Upper lobe of left lung (tissue), 6 donors: ENCODE data around the gene SLC27A4. TPM values are rescaled to one million over a fixed set of nuclear protein-coding genes. Genes with fewer than 3 reads are reported as not detected.
A peak's percentile ranks its signal among the peaks of the same experiment; 100 is the strongest.
"Not testable (repeated sequence)": the region's sequence is repeated elsewhere in the genome, so short reads cannot be mapped to it uniquely, and the experiment has no call there.

Experiments used
- ATAC-seq, 2 donors: fragments of 200-7000 bp; cut with Tn5 transposase; one replicate each; pipeline ENCODE4 v1.9.1; 2022; ENCODE audit warnings: mild to moderate bottlenecking in 2 of 2, moderate library complexity in 2 of 2; ENCODE audit not compliant: low FRiP score in 2 of 2
- DNase-seq, 2 donors: peaks; one replicate each; pipeline ENCODE4 v3.0.0-alpha.2; 2019 to 2020
- H3K27ac ChIP-seq, 4 donors: fragments of 200-600 bp; sonication (generic); one replicate each; pipeline ENCODE4 v1.5.1; 2016 to 2019
- H3K27me3 ChIP-seq, 4 donors: fragments of 200-600 bp; sonication (generic); one replicate each; pipeline ENCODE4 v1.5.1; 2017 to 2019
- H3K36me3 ChIP-seq, 4 donors: fragments of 200-600 bp; sonication (generic); one replicate each; pipeline ENCODE4 v1.5.1; 2016 to 2019
- H3K4me1 ChIP-seq, 4 donors: fragments of 200-600 bp; sonication (generic); one replicate each; pipeline ENCODE4 v1.5.1; 2018 to 2019
- H3K4me3 ChIP-seq, 4 donors: fragments of 200-600 bp; sonication (generic); one replicate each; pipeline ENCODE4 v1.5.1; 2017 to 2019; ENCODE audit warnings: mild to moderate bottlenecking in 2 of 4, moderate library complexity in 1 of 4
- H3K9me3 ChIP-seq, 4 donors: fragments of 200-600 bp; sonication (generic); one replicate each; pipeline ENCODE4 v1.5.1; 2018 to 2019
- EP300 ChIP-seq, 4 donors: sonication (generic); formaldehyde crosslinking; IDR thresholded peaks; one replicate each; pipeline ENCODE4 v1.5.1; 2017; ENCODE audit warnings: antibody characterized with exemption in 4 of 4, control low read depth in 2 of 4
- POLR2A ChIP-seq, 4 donors: fragments of 450-650 bp; IDR thresholded peaks; one replicate each; pipeline ENCODE4 v1.5.1; 2016 to 2017; ENCODE audit warnings: antibody characterized with exemption in 4 of 4, mild to moderate bottlenecking in 2 of 4
- POLR2AphosphoS5 ChIP-seq, 2 donors: sonication (generic); formaldehyde crosslinking; IDR thresholded peaks; one replicate each; pipeline ENCODE4 v1.5.1; 2017; ENCODE audit warnings: antibody characterized with exemption in 2 of 2
- WGBS, 2 donors: methylation state at CpG; one replicate each; pipeline ENCODE4 v1.1.5; 2017 to 2018; 5-methylcytosine and 5-hydroxymethylcytosine counted together
- total RNA-seq, 6 donors: library from RNA; depleted of rRNA in 4 of 6; stranded (reverse); fragments of >200 nt in 4 of 6; gene quantifications; one replicate each; pipeline versions ENCODE4 v1.1.0 to v1.2.1, GENCODE V29; 2016 to 2021
- TF ChIP-seq, protein P1 (sequence below), 6 experiments: fragments of 450-650 bp in 4 of 6; fragments of 200-600 bp in 2 of 6; sonication (generic) in 2 of 6; IDR thresholded peaks; one replicate each; pipeline ENCODE4 v1.5.1; 2016 to 2019; ENCODE audit warnings: antibody characterized with exemption in 6 of 6
- donor health status: DM: no; HTN: no; CAD: no; lungs with moderate emphysema.
- donor health status: DM: no; HTN: yes; CAD: no; lungs with severe emphysema.

SLC27A4 gene
- total RNA-seq, 6 donors from 2014 or later: 17.8 to 30.1 (median 19.5) TPM

DNA sequence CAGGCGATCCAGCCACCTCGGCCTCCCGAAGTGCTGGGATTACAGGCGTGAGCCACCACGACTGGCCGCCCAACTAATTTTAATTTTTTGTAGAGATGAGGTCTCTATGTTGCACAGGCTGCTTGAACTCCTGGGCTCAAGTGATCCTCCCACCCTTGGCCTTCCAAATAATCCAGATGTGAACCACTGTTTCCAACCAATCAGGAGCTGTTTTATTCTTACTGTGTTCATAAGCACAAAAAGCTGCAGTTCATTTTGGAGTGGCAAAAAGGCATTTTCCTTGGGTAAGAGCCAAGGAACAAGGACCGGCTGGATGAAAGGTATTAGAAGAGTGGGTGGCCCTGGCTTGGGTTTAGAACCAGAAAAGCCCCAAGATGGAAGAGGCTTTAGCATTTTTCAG lies 5.2 kb upstream of the SLC27A4 start:
- Histone ChIP-seq H3K27ac (no peak overlapping the region), H3K27me3 (no peaks in the 10 kb centered on the region), H3K9me3 (no peaks in the 10 kb centered on the region), H3K4me3 (no peak overlapping the region), H3K36me3 (peaks cover 0 to 27% (median 15%) of the 10 kb centered on the region in 4 donors), H3K4me1 (peaks cover 0 to 6% (median 3%) of the 10 kb centered on the region in 4 donors)
- 80 to 85% methylated on average over 7 of the region's 7 CpGs for WGBS, 2 donors
- DNase-seq (no peak), ATAC-seq (no peak)
- TF ChIP-seq POLR2A (IDR thresholded peaks at IDR 0.05) (no peak), EP300 (IDR thresholded peaks at IDR 0.05) (no peak), POLR2AphosphoS5 (IDR thresholded peaks at IDR 0.05) (no peak)
- TF ChIP-seq, protein P1, sequence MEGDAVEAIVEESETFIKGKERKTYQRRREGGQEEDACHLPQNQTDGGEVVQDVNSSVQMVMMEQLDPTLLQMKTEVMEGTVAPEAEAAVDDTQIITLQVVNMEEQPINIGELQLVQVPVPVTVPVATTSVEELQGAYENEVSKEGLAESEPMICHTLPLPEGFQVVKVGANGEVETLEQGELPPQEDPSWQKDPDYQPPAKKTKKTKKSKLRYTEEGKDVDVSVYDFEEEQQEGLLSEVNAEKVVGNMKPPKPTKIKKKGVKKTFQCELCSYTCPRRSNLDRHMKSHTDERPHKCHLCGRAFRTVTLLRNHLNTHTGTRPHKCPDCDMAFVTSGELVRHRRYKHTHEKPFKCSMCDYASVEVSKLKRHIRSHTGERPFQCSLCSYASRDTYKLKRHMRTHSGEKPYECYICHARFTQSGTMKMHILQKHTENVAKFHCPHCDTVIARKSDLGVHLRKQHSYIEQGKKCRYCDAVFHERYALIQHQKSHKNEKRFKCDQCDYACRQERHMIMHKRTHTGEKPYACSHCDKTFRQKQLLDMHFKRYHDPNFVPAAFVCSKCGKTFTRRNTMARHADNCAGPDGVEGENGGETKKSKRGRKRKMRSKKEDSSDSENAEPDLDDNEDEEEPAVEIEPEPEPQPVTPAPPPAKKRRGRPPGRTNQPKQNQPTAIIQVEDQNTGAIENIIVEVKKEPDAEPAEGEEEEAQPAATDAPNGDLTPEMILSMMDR (IDR thresholded peaks at IDR 0.05): no peak

DNA sequence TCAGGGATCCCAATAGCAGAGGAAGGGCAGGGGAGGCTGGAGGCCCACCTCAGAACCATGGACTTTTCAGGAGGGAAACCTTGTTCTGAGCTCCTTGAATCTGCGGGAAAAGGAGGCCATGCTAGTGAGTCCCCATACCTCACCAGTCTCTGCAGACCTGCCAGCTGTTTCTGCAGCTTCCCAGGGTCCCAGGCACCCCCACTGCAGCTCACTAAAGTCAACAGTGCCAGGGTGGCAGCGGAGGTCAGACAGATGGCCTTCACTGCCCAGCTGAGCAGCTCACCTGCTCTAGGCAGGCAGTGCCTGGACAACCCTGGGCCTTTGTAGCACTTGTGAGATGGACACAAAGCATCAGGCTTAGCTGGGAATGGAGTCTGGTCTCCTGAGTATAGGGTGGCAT lies 4.4 kb upstream of the SLC27A4 start:
- 83 to 100% methylated on average over 1 to 2 of the region's 2 CpGs for WGBS, 2 donors
- TF ChIP-seq POLR2AphosphoS5 (IDR thresholded peaks at IDR 0.05) (no peak), POLR2A (IDR thresholded peaks at IDR 0.05) (no peak), EP300 (IDR thresholded peaks at IDR 0.05) (no peak)
- TF ChIP-seq, protein P1 (IDR thresholded peaks at IDR 0.05): no peak
- DNase-seq (no peak), ATAC-seq (no peak)
- Histone ChIP-seq H3K27me3 (no peaks in the 10 kb centered on the region), H3K9me3 (no peaks in the 10 kb centered on the region), H3K36me3 (peaks cover 0 to 27% (median 15%) of the 10 kb centered on the region in 4 donors), H3K4me3 (no peak overlapping the region), H3K27ac (no peak overlapping the region), H3K4me1 (peaks cover under 1 to 9% (median 4%) of the 10 kb centered on the region in 4 donors)

DNA sequence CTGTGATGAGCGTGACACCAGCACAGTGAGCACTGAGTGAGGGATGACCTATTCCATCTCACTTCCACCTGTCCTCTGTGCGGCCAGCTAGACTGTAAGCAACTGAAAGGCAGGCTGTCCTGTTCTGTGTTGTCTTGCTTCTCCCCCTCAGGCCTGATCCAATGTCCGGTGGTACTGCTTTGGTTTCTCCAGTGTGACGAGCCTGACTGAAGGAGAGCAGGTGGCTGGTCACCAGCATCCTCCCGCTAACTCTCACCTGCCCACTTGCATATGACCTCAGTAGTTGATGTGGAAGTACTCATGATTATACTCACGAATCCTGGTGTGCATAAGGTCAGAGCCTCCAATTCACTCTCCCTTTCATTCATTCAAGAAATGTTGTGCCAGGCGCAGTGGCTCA lies 2.4 kb upstream of the SLC27A4 start:
- ATAC-seq (no peak), DNase-seq (no peak)
- Histone ChIP-seq H3K27me3 (no peaks in the 10 kb centered on the region), H3K4me1 (peaks cover 4 to 19% (median 12%) of the 10 kb centered on the region in 4 donors), H3K27ac (no peak overlapping the region), H3K4me3 (no peak overlapping the region), H3K36me3 (peaks cover 0 to 16% (median 10%) of the 10 kb centered on the region in 4 donors), H3K9me3 (no peaks in the 10 kb centered on the region)
- WGBS, 2 donors: 92% methylated on average over 7 of the region's 7 CpGs
- TF ChIP-seq EP300 (IDR thresholded peaks at IDR 0.05) (no peak), POLR2AphosphoS5 (IDR thresholded peaks at IDR 0.05) (no peak), POLR2A (IDR thresholded peaks at IDR 0.05) (no peak)
- TF ChIP-seq, protein P1 (IDR thresholded peaks at IDR 0.05): no peak

DNA sequence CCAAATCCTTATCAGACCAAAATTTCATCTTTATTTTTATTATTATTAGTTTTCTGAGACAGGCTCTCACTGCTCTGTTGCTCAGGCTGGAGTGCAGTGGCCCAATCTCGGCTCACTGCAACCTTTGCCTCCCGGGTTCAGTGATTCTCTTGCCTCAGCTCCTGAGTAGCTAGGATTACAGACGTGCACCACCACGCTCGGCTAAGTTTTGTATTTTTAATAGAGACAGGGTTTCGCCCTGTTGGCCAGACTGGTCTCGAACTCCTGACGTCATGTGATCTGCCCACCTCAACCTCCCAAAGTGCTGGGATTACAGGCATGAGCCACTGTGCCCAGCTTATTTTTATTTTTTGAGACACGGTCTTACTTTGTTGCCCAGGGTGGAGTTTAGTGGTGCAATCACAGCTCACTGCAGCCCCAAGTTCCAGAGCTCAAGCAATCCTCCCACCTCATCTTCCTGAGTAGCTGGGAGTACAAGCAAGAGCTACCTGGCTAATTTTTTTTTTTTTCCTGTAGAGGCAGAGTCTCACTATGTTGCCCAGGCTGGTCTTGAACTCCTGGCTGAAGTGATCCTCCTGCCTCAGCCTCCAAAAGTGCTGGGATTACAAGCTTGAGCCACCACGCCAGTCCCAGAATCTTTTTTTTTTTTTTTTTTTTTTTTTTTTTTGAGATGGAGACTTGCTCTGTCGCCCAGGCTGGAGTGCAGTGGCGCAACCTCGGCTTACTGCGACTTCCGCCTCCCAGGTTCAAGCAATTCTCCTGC lies 1.3 kb upstream of the SLC27A4 start:
- not testable (repeated sequence) for H3K27me3 ChIP-seq, H3K4me3 ChIP-seq, DNase-seq, ATAC-seq, H3K9me3 ChIP-seq
- whole genome bisulfite sequencing, 2 donors: 88 to 92% methylated on average over 15 of the region's 15 CpGs
- peak overlapping the region in 1 of 4 donors; percentile 89 for H3K27ac ChIP-seq
- H3K4me1 ChIP-seq: peaks cover 4 to 19% (median 12%) of the 10 kb centered on the region in 4 donors
- H3K36me3 ChIP-seq: peaks cover 0 to 16% (median 11%) of the 10 kb centered on the region in 4 donors

DNA sequence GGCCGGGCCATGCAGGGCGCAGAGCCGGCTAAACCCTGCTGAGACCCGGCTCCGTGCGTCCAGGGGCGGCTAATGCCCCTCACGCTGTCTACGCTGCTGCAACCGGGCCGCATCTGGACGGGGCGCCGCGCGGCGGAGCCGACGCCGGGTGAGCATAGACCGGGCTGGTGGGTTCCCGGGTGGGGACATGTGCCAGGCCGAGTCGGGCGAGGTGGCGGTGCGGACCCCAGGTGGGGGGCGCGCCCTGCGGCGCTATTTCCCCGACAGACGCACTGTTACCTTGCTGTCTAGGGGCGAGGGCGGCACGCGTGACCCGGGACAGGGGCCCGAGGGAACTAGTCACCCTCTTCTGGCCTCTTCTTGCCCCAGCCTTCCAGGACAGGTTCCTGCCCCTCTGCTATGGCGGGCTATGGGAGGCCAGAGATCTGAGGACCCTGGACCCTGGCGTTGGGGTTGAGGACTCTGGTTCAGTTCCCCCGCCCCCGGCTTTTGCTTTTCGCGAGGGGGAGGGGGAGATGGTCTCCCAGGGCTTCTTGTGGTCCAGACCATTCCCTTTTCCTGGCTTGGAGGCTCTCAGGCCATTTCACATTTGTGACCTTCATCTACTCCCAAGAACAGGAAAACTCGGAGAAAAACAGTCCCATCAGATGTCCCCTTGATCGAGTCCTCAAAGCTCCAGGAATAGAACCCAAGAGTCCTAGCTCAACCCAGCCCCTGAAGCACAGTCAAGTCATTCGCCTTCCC lies 536 bp downstream of the SLC27A4 start:
- Histone ChIP-seq H3K27me3 (no peaks in the 10 kb centered on the region), H3K27ac (peak overlapping the region; percentile 69 to 89 (median 80)), H3K36me3 (peaks cover 0 to 33% (median 26%) of the 10 kb centered on the region in 4 donors), H3K4me1 (peaks cover 4 to 19% (median 12%) of the 10 kb centered on the region in 4 donors), H3K9me3 (no peaks in the 10 kb centered on the region), H3K4me3 (peak overlapping the region; percentile 73 to 93 (median 90))
- 0 to 1% methylated on average over 3 to 8 of the region's 48 CpGs for WGBS, 2 donors
- ATAC-seq (peak; percentile 3 to 11), DNase-seq (no peak)
- TF ChIP-seq POLR2A (IDR thresholded peaks at IDR 0.05) (no peak), POLR2AphosphoS5 (IDR thresholded peaks at IDR 0.05) (no peak), EP300 (IDR thresholded peaks at IDR 0.05) (no peak)
- TF ChIP-seq, protein P1 (IDR thresholded peaks at IDR 0.05): no peak
